B cell (primary cell): ENCODE measurements around the gene PROCA1. TPM values are rescaled to one million over a fixed set of nuclear protein-coding genes. Genes with fewer than 3 reads are reported as not detected.

ENCODE experiments used
- ATAC-seq: fragments of 200-7000 bp; cut with Tn5 transposase; one replicate; pipeline ENCODE4 v1.10.0; 2021; ENCODE audit warnings: low read depth, mild to moderate bottlenecking, moderate number of reproducible peaks, moderate library complexity
- CTCF ChIA-PET: fragments of 350-600 bp; sonication (Branson Sonifier 250); formaldehyde crosslinking; loops from one replicate; lab custom pipeline; 2021; ENCODE audit warnings: antibody characterized with exemption, inconsistent platforms; lab: Charles Lee
- POLR2A ChIA-PET: fragments of 350-600 bp; sonication (Branson Sonifier 250); formaldehyde crosslinking; loops from one replicate; lab custom pipeline; 2021; ENCODE audit warnings: antibody characterized with exemption; lab: Charles Lee
- DNase-seq: peaks from one replicate; pipeline ENCODE4 v3.0.0; 2013
- H2AFZ ChIP-seq: 2 replicates; pipeline ENCODE4 v1.6.1; 2012; ENCODE audit warnings: mild to moderate bottlenecking, low read depth, low read length; ENCODE audit not compliant: insufficient read depth, poor library complexity, severe bottlenecking
- H3K27ac ChIP-seq, 2 donors: 1 replicate in 1 of 2; 2 replicates in 1 of 2; pipeline ENCODE4 v1.5.1; 2012 to 2013; ENCODE audit warnings: low read length in 2 of 2, mild to moderate bottlenecking in 2 of 2, moderate library complexity in 1 of 2
- H3K27me3 ChIP-seq, 4 experiments: fragments of 200-600 bp in 1 of 4; sonication (generic) in 1 of 4; replicated peaks in 1 of 4; 1 replicate in 2 of 4; 2 replicates in 2 of 4; pipeline versions ENCODE4 v1.6.1 to v1.7.0; 2013 to 2016; ENCODE audit warnings: low read length in 3 of 4, mild to moderate bottlenecking in 2 of 4, mixed read lengths in 1 of 4, moderate library complexity in 1 of 4; ENCODE audit not compliant: insufficient read depth in 4 of 4, control insufficient read depth in 3 of 4; ENCODE audit errors: control extremely low read depth in 1 of 4
- H3K36me3 ChIP-seq, 2 experiments: replicated peaks in 1 of 2; 1 replicate in 1 of 2; 2 replicates in 1 of 2; pipeline versions ENCODE4 v1.6.1 to v1.7.1; 2013; ENCODE audit warnings: low read length in 1 of 2; ENCODE audit not compliant: insufficient read depth in 2 of 2, control insufficient read depth in 1 of 2; ENCODE audit errors: control extremely low read depth in 1 of 2, extremely low read depth in 1 of 2
- H3K4me1 ChIP-seq, 2 donors: fragments of 200-600 bp in 1 of 2; sonication (generic) in 1 of 2; 1 replicate in 1 of 2; 2 replicates in 1 of 2; pipeline versions ENCODE4 v1.5.1 to v1.6.1; 2013 to 2017; ENCODE audit warnings: low read length in 2 of 2; ENCODE audit not compliant: control insufficient read depth in 2 of 2, insufficient read depth in 2 of 2
- H3K4me2 ChIP-seq: replicated peaks from 2 replicates; pipeline ENCODE3; 2012; ENCODE audit warnings: mild to moderate bottlenecking, low read depth, low read length; ENCODE audit not compliant: poor library complexity, severe bottlenecking
- H3K4me3 ChIP-seq, 5 experiments: fragments of 200-600 bp in 1 of 5; sonication (generic) in 1 of 5; 1 replicate in 3 of 5; 2 replicates in 2 of 5; pipeline versions ENCODE4 v1.5.1 to v1.7.0; 2011 to 2016; ENCODE audit warnings: low read length in 4 of 5, mild to moderate bottlenecking in 4 of 5, low read depth in 2 of 5, control low read depth in 1 of 5, moderate library complexity in 1 of 5; ENCODE audit not compliant: insufficient read depth in 1 of 5; ENCODE audit errors: control extremely low read depth in 1 of 5, extremely low read depth in 1 of 5
- H3K79me2 ChIP-seq: fragments of 200-600 bp; sonication (generic); one replicate; pipeline ENCODE4 v1.6.0; 2016; ENCODE audit warnings: low read length; ENCODE audit not compliant: control insufficient read depth, insufficient read depth
- H3K9ac ChIP-seq: fragments of 200-600 bp; sonication (generic); 2 replicates; pipeline ENCODE4 v1.6.1; 2017; ENCODE audit warnings: mild to moderate bottlenecking, low read length, moderate library complexity
- H3K9me3 ChIP-seq, 3 donors: one replicate each; pipeline versions ENCODE4 v1.6.1 to v1.7.1; 2013; ENCODE audit warnings: low read length in 2 of 3; ENCODE audit not compliant: control insufficient read depth in 2 of 3, insufficient read depth in 1 of 3; ENCODE audit errors: control extremely low read depth in 1 of 3
- H4K20me1 ChIP-seq: 2 replicates; pipeline ENCODE4 v1.6.0; 2012; ENCODE audit warnings: mild to moderate bottlenecking, low read length; ENCODE audit not compliant: insufficient read depth, control insufficient read depth, poor library complexity, severe bottlenecking
- H3K27ac Mint-ChIP-seq: one replicate; pipeline ENCODE4 v1.8.0; 2021; ENCODE audit warnings: mixed read lengths
- H3K27me3 Mint-ChIP-seq: one replicate; pipeline ENCODE4 v1.8.0; 2021; ENCODE audit warnings: mixed read lengths
- H3K4me1 Mint-ChIP-seq: one replicate; pipeline ENCODE4 v1.8.0; 2021; ENCODE audit warnings: mixed read lengths
- H3K4me3 Mint-ChIP-seq: one replicate; pipeline ENCODE4 v1.8.0; 2021; ENCODE audit warnings: mixed read lengths
- H3K9me3 Mint-ChIP-seq: one replicate; pipeline ENCODE4 v1.8.0; 2022; ENCODE audit warnings: mixed read lengths; ENCODE audit not compliant: insufficient read depth
- EZH2 ChIP-seq: IDR thresholded peaks from 2 replicates; pipeline ENCODE4 v1.6.1; 2012; ENCODE audit warnings: borderline replicate concordance, low read depth, mild to moderate bottlenecking, moderate library complexity, low read length; ENCODE audit not compliant: insufficient read depth, poor library complexity, severe bottlenecking
- WGBS: methylation state at CpG from one replicate; pipeline ENCODE4 v1.1.5; 2013; ENCODE audit warnings: missing lambda C conversion rate; ENCODE audit not compliant: insufficient coverage; 5-methylcytosine and 5-hydroxymethylcytosine counted together
- intact Hi-C: fragments of 100-400 bp; cut with micrococcal nuclease; formaldehyde crosslinking; loops from one replicate; pipeline ENCODE4 v1.10.0; 2022
- polyA plus RNA-seq: library from polyadenylated mRNA; depleted of rRNA; stranded (reverse); fragments of >200 nt; gene quantifications from 2 replicates; pipeline ENCODE4 v1.2.3, GENCODE V29; 2012
- small RNA-seq: library from RNA; depleted of rRNA; stranded (forward); fragments of <200 nt; gene quantifications from one replicate; pipeline ENCODE3, GENCODE V24; 2012; ENCODE audit warnings: low replicate concordance, low read depth; ENCODE audit not compliant: insufficient read length
- total RNA-seq, 2 donors: library from RNA; stranded (reverse); fragments of 120-200 nt in 1 of 2; gene quantifications; 1 replicate in 1 of 2; 2 replicates in 1 of 2; pipeline versions ENCODE4 v1.2.3 to v1.2.4, GENCODE V29; 2013 to 2022
- TF ChIP-seq, protein P1 (sequence below): fragments of 200-600 bp; IDR thresholded peaks from one replicate; pipeline ENCODE4 v1.8.0; 2022; ENCODE audit warnings: antibody characterized with exemption, mild to moderate bottlenecking

Gene PROCA1
- total and polyA plus RNA-seq, 2 donors (not counting 1 experiment from before 2014, with no cell fraction given) = 7.4 to 26.8 TPM

DNA sequence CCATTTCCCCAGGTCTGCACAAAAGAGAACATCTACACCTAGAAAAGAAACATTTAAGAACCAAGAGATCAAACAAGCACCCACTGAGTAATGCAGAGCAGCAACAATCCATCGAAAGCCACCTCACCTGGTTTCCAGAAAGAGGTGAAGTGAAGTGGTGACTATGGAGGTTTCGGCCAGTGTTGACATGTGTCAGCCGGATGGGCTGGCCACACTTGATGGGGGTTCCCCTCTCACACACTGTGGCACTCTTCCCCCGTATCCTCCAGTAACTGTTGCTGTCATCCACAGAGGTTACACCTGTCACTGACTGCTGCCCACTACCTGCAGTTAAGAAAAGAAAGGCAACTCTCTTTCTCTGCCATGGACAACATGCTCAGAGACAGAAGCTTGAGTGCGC is 56.5 kb downstream of the PROCA1 start:
- Mint-ChIP-seq H3K4me1 (peaks cover 6% of the 10 kb centered on the region), H3K27me3 (no peaks in the 10 kb centered on the region), H3K9me3 (no peaks in the 10 kb centered on the region), H3K27ac (no peak overlapping the region), H3K4me3 (no peak overlapping the region)
- CTCF ChIA-PET = interaction anchor here (0.5 kb wide), 1 partner anchor 8 kb away, joined by 3 read pairs; no protein-coding TSS in a partner anchor
- no peak overlapping the region for H3K4me2 ChIP-seq
- POLR2A ChIA-PET = no interaction called here
- H3K4me1 ChIP-seq = no peaks in the 10 kb centered on the region
- no peak overlapping the region for H3K27ac ChIP-seq
- peaks cover 83% of the 10 kb centered on the region for H3K79me2 ChIP-seq
- no CpG with 5 or more reads among the region's 5 CpGs for WGBS
- DNase-seq = no peak
- H3K4me3 ChIP-seq = no peak overlapping the region
- H3K9ac ChIP-seq = no peak overlapping the region
- peaks cover 11% of the 10 kb centered on the region for H4K20me1 ChIP-seq
- H3K36me3 ChIP-seq = peaks cover 10 to 33% of the 10 kb centered on the region in 2 experiments
- no peaks in the 10 kb centered on the region for H3K27me3 ChIP-seq
- peaks cover 0 to 8% (median 0%) of the 10 kb centered on the region in 3 donors for H3K9me3 ChIP-seq
- ATAC-seq = no peak
- H2AFZ ChIP-seq = no peak overlapping the region
- TF ChIP-seq EZH2 = no peak
- TF ChIP-seq, protein P1, sequence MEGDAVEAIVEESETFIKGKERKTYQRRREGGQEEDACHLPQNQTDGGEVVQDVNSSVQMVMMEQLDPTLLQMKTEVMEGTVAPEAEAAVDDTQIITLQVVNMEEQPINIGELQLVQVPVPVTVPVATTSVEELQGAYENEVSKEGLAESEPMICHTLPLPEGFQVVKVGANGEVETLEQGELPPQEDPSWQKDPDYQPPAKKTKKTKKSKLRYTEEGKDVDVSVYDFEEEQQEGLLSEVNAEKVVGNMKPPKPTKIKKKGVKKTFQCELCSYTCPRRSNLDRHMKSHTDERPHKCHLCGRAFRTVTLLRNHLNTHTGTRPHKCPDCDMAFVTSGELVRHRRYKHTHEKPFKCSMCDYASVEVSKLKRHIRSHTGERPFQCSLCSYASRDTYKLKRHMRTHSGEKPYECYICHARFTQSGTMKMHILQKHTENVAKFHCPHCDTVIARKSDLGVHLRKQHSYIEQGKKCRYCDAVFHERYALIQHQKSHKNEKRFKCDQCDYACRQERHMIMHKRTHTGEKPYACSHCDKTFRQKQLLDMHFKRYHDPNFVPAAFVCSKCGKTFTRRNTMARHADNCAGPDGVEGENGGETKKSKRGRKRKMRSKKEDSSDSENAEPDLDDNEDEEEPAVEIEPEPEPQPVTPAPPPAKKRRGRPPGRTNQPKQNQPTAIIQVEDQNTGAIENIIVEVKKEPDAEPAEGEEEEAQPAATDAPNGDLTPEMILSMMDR = no peak
- intact Hi-C loops = no loop called here

Small RNAs within 50 kb of the gene (small RNA-seq; reads per million reads assigned to genes)
- gene SNORD42A (not detected), gene SNORD42B (not detected), gene SNORD4A (not detected), gene SNORD4B (not detected)

Other genes with a start within 250 kb of the PROCA1 start
- not detected in 2 replicates for gene SLC13A2, start 238.2 kb downstream of the PROCA1 start, total RNA-seq
- gene SLC13A2, start 238.2 kb downstream of the PROCA1 start, polyA plus RNA-seq = not detected in 2 replicates
- gene FOXN1, start 205.5 kb downstream of the PROCA1 start, total RNA-seq = not detected in 2 replicates
- not detected in 2 replicates for gene FOXN1, start 205.5 kb downstream of the PROCA1 start, polyA plus RNA-seq
- gene UNC119, start 159.3 kb downstream of the PROCA1 start, total RNA-seq = 75.3 and 84.2 TPM in 2 replicates
- 174 and 180 TPM in 2 replicates for gene UNC119, start 159.3 kb downstream of the PROCA1 start, polyA plus RNA-seq
- gene PIGS, start 140.4 kb downstream of the PROCA1 start, total RNA-seq = 52.3 and 55.1 TPM in 2 replicates
- 44.1 and 54.5 TPM in 2 replicates for gene PIGS, start 140.4 kb downstream of the PROCA1 start, polyA plus RNA-seq
- gene ALDOC, start 135.0 kb downstream of the PROCA1 start, total RNA-seq = 16.7 and 20.7 TPM in 2 replicates
- 26.6 and 27.6 TPM in 2 replicates for gene ALDOC, start 135.0 kb downstream of the PROCA1 start, polyA plus RNA-seq
- 8.0 and 10.1 TPM in 2 replicates for gene SPAG5, start 112.9 kb downstream of the PROCA1 start, total RNA-seq
- 4.7 and 6.6 TPM in 2 replicates for gene SPAG5, start 112.9 kb downstream of the PROCA1 start, polyA plus RNA-seq
- 30.4 and 31.9 TPM in 2 replicates for gene RSKR, start 97.7 kb downstream of the PROCA1 start, total RNA-seq
- 20.3 and 21.5 TPM in 2 replicates for gene RSKR, start 97.7 kb downstream of the PROCA1 start, polyA plus RNA-seq
- gene BLTP2, start 66.7 kb downstream of the PROCA1 start, total RNA-seq = 156 and 177 TPM in 2 replicates
- 45.9 and 61.8 TPM in 2 replicates for gene BLTP2, start 66.7 kb downstream of the PROCA1 start, polyA plus RNA-seq
- gene SDF2, start 50.0 kb downstream of the PROCA1 start, total RNA-seq = 38.1 and 40.4 TPM in 2 replicates
- gene SDF2, start 50.0 kb downstream of the PROCA1 start, polyA plus RNA-seq = 32.6 and 38.5 TPM in 2 replicates
- gene SUPT6H, start 49.7 kb downstream of the PROCA1 start, total RNA-seq = 110 and 119 TPM in 2 replicates
- 35.8 and 41.7 TPM in 2 replicates for gene SUPT6H, start 49.7 kb downstream of the PROCA1 start, polyA plus RNA-seq
- 18.0 and 20.5 TPM in 2 replicates for gene RAB34, start 6.0 kb upstream of the PROCA1 start, total RNA-seq
- 17.1 and 26.8 TPM in 2 replicates for gene RAB34, start 6.0 kb upstream of the PROCA1 start, polyA plus RNA-seq
- gene RPL23A, start 8.1 kb upstream of the PROCA1 start, total RNA-seq = 2,595 and 2,690 TPM in 2 replicates
- 1,162 and 1,239 TPM in 2 replicates for gene RPL23A, start 8.1 kb upstream of the PROCA1 start, polyA plus RNA-seq
- 3.1 and 3.4 TPM in 2 replicates for gene TLCD1, start 14.3 kb upstream of the PROCA1 start, total RNA-seq
- gene TLCD1, start 14.3 kb upstream of the PROCA1 start, polyA plus RNA-seq = 0.19 and 0.49 TPM in 2 replicates
- gene NEK8, start 16.9 kb upstream of the PROCA1 start, total RNA-seq = 57.1 and 58.0 TPM in 2 replicates
- gene NEK8, start 16.9 kb upstream of the PROCA1 start, polyA plus RNA-seq = 58.2 and 305 TPM in 2 replicates
- 226 and 235 TPM in 2 replicates for gene TRAF4, start 32.1 kb upstream of the PROCA1 start, total RNA-seq
- gene TRAF4, start 32.1 kb upstream of the PROCA1 start, polyA plus RNA-seq = 683 and 1,058 TPM in 2 replicates
- 21.9 and 23.1 TPM in 2 replicates for gene FAM222B, start 130.9 kb upstream of the PROCA1 start, total RNA-seq
- 10.8 and 12.0 TPM in 2 replicates for gene FAM222B, start 130.9 kb upstream of the PROCA1 start, polyA plus RNA-seq
- gene ERAL1, start 143.1 kb upstream of the PROCA1 start, total RNA-seq = 35.9 and 39.5 TPM in 2 replicates
- 28.0 and 45.7 TPM in 2 replicates for gene ERAL1, start 143.1 kb upstream of the PROCA1 start, polyA plus RNA-seq
- 251 and 270 TPM in 2 replicates for gene FLOT2, start 185.8 kb upstream of the PROCA1 start, total RNA-seq
- 196 and 202 TPM in 2 replicates for gene FLOT2, start 185.8 kb upstream of the PROCA1 start, polyA plus RNA-seq
- 27.1 and 28.1 TPM in 2 replicates for gene DHRS13, start 191.2 kb upstream of the PROCA1 start, total RNA-seq
- 9.7 and 11.9 TPM in 2 replicates for gene DHRS13, start 191.2 kb upstream of the PROCA1 start, polyA plus RNA-seq
- 140 and 148 TPM in 2 replicates for gene PHF12, start 239.6 kb upstream of the PROCA1 start, total RNA-seq
- 82.4 and 116 TPM in 2 replicates for gene PHF12, start 239.6 kb upstream of the PROCA1 start, polyA plus RNA-seq